Urinary bladder (tissue), 4 donors: ENCODE measurements around the gene MCC. TPM values are rescaled to one million over a fixed set of nuclear protein-coding genes. Genes with fewer than 3 reads are reported as not detected.

Source experiments
- DNase-seq: peaks from one replicate; pipeline ENCODE4 v3.0.0-alpha.2; 2015; ENCODE audit errors: extremely low spot score
- H3K27ac ChIP-seq: one replicate; pipeline ENCODE4 v1.5.1; 2013; ENCODE audit warnings: low read depth, mild to moderate bottlenecking, moderate library complexity
- H3K36me3 ChIP-seq: one replicate; pipeline ENCODE4 v1.6.1; 2013; ENCODE audit warnings: mild to moderate bottlenecking, moderate library complexity; ENCODE audit not compliant: insufficient read depth
- H3K4me1 ChIP-seq: one replicate; pipeline ENCODE4 v1.6.1; 2013; ENCODE audit warnings: mild to moderate bottlenecking, moderate library complexity; ENCODE audit not compliant: insufficient read depth
- H3K4me3 ChIP-seq: one replicate; pipeline ENCODE4 v1.5.1; 2013; ENCODE audit warnings: low read depth, low read length
- WGBS: extraction: QIAGEN DNeasy Blood & Tissue Kit; methylation state at CpG from one replicate; pipeline ENCODE4 v1.1.7; 2013; 5-methylcytosine and 5-hydroxymethylcytosine counted together
- polyA plus RNA-seq: library from polyadenylated mRNA; stranded (reverse); fragments of 200-250 nt; gene quantifications from one replicate; pipeline ENCODE4 v1.2.3, GENCODE V29; 2013
- total RNA-seq: library from RNA; depleted of rRNA; stranded (reverse); fragments of >200 nt; gene quantifications from one replicate; pipeline ENCODE4 v1.2.3, GENCODE V29; 2014
- donor health status: healthy with polysubstance abuse.
- donor health status: healthy.

Gene MCC
- total and polyA plus RNA-seq, 2 donors, result 17.2 to 60.7 TPM

DNA sequence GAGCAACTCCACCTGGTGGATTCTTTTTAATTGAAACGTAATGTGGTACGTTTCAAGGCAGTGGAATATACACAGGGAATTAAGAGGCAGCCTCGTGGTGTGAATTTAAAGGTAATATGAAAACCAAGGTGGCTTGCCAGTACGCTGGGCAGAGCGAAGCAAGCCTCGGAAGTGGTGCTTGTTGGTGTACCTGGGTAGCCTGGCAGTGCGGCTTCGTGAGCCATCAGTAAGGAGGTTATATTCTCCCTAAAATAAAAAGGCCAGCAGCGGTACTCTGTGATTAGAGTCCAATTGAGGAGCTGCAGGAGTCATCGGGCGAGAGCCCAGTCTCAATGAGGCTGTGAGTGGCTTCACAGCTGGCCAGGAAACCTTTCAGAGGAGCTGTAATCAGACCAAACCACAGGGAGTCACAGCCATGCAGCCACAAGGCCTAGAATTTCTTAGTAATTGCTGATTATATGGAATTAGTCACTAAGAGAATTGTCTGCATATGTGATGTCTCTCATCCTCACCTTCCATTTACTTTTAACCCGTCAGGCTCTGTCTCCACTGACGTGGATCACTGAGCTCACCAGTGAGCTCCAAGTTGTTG, 454.0 kb downstream of the MCC start:
- no peaks in the 10 kb centered on the region for H3K4me1 ChIP-seq
- no peak overlapping the region for H3K4me3 ChIP-seq
- no peak overlapping the region for H3K27ac ChIP-seq
- WGBS, result 92% methylated on average over 13 of the region's 13 CpGs
- no peaks in the 10 kb centered on the region for H3K36me3 ChIP-seq
- DNase-seq, result no peak

DNA sequence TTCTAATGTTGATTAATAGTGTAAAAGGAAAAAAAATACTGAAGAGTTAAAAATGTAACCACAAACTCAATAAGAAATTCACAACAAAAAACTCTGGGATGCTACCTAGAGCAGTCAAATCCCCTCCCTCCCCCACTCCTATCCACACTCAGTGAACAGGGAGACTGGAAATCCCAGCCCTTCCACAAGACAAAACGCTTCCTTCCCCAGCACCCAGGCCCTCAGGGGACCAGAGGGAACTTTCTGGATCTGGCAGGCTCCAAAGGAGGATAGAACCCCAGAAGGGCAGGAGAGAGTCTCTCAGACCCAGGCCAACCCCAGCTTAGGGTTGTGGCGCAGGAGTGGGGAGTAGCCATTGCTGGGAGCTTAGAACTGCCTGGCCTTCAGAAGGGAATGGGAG, 456.7 kb downstream of the MCC start:
- no peaks in the 10 kb centered on the region for H3K36me3 ChIP-seq
- 89% methylated on average over 2 of the region's 2 CpGs for WGBS
- no peak overlapping the region for H3K27ac ChIP-seq
- DNase-seq, result no peak
- no peak overlapping the region for H3K4me3 ChIP-seq
- H3K4me1 ChIP-seq, result no peaks in the 10 kb centered on the region

DNA sequence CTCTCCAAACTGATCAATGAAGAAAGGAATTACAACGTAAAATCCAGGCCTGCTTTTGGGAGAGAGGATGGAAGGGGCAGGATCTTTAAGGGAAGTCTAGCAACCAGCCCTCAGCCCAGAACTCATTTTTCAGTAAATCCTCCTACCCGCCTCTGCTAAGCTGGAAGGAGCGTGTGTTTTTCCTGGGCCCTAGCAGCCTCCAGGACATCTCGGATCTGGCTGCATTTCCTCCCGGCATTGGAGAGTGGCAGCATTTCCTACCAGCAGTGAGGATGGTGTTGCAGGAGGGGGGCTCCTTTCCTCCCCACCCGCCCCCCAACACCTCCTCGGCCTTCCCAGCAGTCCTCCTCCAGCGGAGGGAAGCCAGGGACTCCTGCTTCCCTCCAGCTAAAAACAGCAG, 457.1 kb downstream of the MCC start:
- H3K27ac ChIP-seq, result no peak overlapping the region
- WGBS, result 76% methylated on average over 8 of the region's 8 CpGs
- H3K4me1 ChIP-seq, result no peaks in the 10 kb centered on the region
- no peak for DNase-seq
- no peak overlapping the region for H3K4me3 ChIP-seq
- H3K36me3 ChIP-seq, result no peaks in the 10 kb centered on the region

DNA sequence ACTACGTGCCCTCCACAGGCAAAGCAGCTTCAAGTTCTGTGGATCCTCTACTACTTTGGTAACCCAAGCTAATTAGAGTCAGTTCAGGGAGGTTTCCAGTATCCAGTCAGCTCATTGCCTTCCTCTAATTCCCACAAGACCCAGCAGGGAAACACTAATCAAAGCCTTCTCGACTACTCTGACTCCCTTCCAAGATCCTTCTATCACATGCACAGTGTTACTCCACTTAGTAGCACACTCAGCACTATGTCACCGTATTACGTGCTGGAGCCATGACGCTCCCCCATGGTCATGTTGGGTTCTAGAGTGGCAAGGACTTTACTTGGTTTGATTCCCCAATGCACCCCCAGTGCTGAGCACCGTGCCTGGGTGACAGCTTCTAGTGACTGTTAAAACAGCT, 458.6 kb downstream of the MCC start:
- no peak overlapping the region for H3K27ac ChIP-seq
- DNase-seq, result no peak
- no peaks in the 10 kb centered on the region for H3K4me1 ChIP-seq
- H3K4me3 ChIP-seq, result no peak overlapping the region
- no peaks in the 10 kb centered on the region for H3K36me3 ChIP-seq
- WGBS, result 77% methylated on average over 6 of the region's 6 CpGs

DNA sequence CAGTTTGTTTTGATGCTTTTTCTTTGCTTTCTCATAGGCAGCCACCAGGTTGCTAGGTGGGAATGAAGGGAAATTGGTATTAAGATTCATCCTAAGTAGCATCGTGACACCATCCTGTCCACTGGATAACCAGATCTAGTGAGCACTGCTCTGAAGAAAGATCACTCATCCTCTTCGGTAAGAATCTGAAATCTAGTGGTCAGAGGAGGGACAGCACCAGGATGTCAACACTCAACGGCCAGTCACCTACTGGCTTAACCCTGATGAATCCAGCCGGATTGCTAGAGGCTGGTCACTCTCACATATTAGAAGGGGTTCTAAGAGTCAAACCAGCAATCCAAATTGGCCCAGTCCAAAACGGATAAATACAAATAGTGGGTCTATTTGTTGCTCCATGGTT, 460.8 kb downstream of the MCC start:
- Histone ChIP-seq H3K4me3 (no peak overlapping the region), H3K4me1 (no peaks in the 10 kb centered on the region), H3K27ac (no peak overlapping the region), H3K36me3 (no peaks in the 10 kb centered on the region)
- WGBS, result 87% methylated on average over 5 of the region's 5 CpGs
- no peak for DNase-seq

DNA sequence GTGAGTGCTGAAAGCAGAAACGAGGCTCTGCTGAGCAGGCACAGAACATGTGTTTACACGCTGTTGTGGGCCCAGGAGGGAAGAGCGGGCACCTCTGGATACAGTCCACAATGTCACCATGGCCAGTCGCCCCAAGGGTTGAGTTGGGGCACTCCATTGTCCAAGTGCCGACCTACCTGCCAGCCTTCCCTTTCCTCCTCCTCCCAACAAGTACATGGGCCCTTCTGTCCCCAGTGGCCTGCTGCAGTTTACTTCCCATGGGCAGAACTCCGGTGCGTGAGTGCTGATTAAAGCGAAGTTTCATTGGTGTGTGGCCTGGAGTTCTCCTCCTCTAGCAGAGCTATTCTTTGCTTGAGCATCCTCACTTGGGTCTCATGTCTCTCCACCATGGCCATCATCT, 461.2 kb downstream of the MCC start:
- WGBS, result 85% methylated on average over 8 of the region's 8 CpGs
- no peaks in the 10 kb centered on the region for H3K36me3 ChIP-seq
- H3K4me3 ChIP-seq, result no peak overlapping the region
- H3K27ac ChIP-seq, result no peak overlapping the region
- H3K4me1 ChIP-seq, result no peaks in the 10 kb centered on the region
- no peak for DNase-seq

DNA sequence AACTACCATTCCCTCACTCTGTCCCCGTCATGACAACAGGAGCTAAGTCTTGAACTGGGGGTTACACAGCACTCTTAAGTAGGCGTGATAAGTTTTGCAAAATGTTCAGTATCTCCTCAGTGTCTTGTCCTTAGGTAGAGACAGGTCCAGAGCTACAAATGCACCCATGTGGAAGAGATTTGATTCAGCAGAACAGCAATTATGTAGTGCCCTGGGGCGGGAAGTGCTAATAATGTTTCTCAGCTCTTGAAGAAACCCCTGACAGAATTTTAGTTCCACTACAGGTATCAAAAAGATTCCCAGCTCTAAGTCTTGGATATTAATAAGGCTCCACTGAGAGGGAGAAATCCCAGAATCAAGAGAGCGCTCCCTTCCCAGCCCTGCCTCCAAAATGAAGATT, 462.0 kb downstream of the MCC start:
- no peak overlapping the region for H3K4me3 ChIP-seq
- no peak overlapping the region for H3K27ac ChIP-seq
- no peaks in the 10 kb centered on the region for H3K4me1 ChIP-seq
- WGBS, result 94% methylated on average over 4 of the region's 4 CpGs
- DNase-seq, result no peak
- no peaks in the 10 kb centered on the region for H3K36me3 ChIP-seq

DNA sequence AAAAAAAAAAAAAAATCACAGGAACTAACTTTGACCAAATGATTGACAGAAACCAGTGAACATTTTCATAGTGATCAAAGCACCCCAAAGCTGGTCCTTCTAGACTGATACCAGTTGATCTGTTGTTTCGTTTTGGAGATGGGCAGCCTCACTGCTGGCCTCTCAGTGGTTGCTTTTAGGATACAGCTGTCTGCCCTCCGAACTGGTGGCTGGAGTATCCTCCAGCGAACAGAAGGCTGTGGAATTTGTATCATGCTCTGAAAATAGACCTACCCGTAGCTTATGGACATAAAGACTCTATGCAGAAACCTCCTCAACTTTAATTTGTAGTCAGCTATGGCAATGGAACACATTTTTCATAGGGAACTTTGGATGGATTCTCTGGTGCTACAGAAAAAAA, 462.7 kb downstream of the MCC start:
- Histone ChIP-seq H3K36me3 (no peaks in the 10 kb centered on the region), H3K27ac (no peak overlapping the region), H3K4me1 (no peaks in the 10 kb centered on the region), H3K4me3 (no peak overlapping the region)
- no peak for DNase-seq
- 90% methylated on average over 4 of the region's 4 CpGs for WGBS

DNA sequence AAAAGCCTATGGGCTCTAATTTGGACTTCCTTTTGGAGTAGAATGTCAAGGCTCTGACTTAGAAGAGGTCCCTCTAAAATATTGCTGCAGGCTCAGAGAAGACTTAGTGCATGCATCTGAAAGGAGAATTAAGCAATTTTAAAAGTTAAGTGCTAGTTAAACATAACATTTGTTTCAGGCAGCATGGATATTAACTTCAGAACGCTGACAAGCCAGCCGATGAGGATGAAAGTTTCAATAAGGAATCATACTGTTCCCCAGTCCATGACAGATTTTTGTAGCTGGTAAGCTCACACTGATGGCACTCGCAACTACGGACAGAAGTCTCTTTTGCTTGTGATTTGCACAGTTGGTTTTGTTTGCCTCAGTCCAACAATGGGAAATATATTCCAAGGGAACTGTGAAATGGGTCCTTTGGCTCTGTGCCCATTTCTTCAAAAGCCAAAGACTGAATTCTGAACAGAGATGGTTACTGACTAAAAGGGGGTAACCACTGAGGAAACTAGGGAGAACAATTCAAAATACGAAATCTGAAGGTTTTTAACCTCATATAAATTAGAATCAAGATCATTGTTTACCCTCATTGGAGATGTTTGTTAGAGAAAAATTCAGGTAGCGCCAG, 464.1 kb downstream of the MCC start:
- H3K36me3 ChIP-seq, result no peaks in the 10 kb centered on the region
- H3K4me3 ChIP-seq, result no peak overlapping the region
- DNase-seq, result no peak
- H3K27ac ChIP-seq, result no peak overlapping the region
- H3K4me1 ChIP-seq, result no peaks in the 10 kb centered on the region
- WGBS, result 80% methylated on average over 6 of the region's 6 CpGs

DNA sequence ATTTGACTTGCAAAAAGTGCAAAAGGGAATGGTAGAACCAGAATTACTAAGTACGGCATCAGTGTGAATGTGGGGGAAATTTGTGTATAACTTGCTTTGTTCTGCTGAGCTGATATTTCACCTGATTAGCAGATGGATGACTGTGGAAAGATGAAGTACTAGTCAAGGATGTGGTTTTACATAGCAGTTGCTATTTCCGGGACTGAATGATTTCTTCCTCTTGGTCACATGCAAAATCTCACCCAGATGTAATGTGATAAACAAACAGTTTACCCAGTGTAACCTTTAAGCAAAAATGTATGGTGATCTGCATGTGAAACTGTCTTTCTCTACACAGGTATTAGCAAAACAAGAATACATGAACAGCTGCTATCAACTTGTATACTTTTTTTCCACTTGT, 465.6 kb downstream of the MCC start:
- no peak overlapping the region for H3K27ac ChIP-seq

DNA sequence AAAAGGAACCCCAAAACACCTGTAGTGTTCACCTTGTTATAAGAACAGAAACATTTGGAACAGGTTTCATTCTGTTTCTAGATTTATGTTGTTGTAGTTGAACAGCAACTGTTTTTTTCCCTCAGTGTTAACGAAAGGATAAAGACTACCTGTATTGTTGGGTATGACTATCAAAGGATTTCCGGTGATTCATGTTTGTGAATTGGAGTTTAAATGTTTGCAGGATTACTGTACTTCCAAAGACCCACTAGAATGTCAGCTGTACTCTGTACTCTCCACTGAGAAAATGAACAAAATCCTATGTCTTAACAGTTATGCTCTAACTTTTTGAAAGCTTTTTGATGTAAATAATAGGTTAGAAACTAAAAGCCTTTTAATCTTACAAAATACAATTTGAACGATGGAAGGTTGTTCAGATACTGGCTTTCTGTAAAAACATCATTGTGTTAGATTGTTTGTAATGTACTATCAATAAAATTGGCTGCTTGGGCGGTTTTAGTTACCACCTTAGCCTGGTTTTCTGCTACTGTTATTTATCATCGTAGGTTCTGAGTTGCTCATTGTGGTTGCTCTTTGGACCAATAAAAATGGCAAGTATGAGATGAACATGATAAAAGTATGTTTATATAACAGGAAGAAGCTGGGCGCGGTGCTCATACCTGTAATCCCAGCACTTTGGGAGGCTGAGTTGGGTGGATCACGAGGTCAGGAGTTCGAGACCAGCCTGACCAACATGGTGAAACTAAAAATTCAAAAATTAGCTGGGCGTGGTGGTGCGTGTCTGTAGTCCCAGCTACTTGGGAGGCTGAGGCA, 467.6 kb downstream of the MCC start:
- no peak overlapping the region for H3K4me3 ChIP-seq
- WGBS, result 87% methylated on average over 11 of the region's 11 CpGs

More for the DNA sequence above, 465.6 kb downstream of the MCC start:
- no peaks in the 10 kb centered on the region for H3K4me1 ChIP-seq
- no peak overlapping the region for H3K4me3 ChIP-seq
- 55% methylated on average over 2 of the region's 2 CpGs for WGBS
- no peak for DNase-seq
- no peaks in the 10 kb centered on the region for H3K36me3 ChIP-seq

DNA sequence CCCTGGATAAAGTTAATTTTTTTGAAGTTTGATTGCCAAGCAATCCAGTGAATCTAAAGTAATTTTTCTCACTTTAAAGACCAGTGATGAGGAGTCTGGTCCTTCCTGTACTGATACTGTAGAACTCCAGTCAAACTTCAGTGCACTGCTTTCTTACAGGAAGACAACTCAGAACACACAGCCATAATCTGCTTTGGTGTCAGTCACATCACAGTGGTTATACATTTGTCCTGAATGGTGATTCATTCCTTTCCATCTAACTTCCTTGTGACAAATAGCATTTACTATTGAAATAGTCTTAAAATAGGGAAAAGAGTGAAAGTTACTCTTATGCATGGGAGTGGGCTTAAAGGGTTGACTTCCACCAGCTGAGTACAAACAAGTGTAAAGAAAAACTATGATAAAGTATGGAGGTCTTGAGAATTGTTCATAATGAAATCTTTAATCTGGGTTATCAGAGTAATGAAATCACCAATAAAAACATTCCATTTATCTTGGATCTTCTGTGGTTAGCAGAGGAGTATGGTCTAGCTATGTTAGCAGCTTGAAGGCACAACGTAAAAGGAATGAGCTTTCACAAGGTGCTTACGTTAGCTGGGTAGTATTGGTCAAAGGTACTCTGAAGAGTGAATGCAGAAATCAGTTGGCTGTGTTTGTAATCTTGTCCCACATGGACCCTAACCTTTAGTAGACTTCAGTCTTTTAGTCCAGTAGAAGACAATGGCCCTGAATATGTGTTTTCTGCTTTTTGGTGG, 470.2 kb downstream of the MCC start:
- no peak for DNase-seq
- Histone ChIP-seq H3K27ac (no peak overlapping the region), H3K36me3 (no peaks in the 10 kb centered on the region), H3K4me1 (no peaks in the 10 kb centered on the region), H3K4me3 (no peak overlapping the region)
- WGBS, result 79% methylated on average over 2 of the region's 2 CpGs

More for the DNA sequence above, 467.6 kb downstream of the MCC start:
- Histone ChIP-seq H3K36me3 (no peaks in the 10 kb centered on the region), H3K27ac (no peak overlapping the region), H3K4me1 (no peaks in the 10 kb centered on the region)
- no peak for DNase-seq

DNA sequence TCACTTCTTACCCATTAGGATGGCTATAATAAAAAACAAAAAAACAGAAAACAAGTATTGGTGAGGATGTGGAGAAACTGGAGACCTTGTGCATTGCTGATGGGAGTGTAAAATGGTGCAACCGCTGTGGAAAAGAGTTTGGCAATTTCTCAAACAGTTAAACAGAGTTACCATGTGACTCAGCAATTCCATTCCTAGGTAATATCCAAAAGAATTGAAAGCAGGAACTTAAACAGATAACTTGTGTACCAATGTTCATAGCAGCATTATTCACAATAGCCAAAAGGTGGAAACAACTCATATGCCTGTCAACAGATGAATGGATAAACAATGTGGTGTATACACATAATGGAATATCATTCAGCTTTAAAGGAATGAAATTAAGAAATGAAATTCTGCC, 482.8 kb downstream of the MCC start:
- no peaks in the 10 kb centered on the region for H3K4me1 ChIP-seq
- 96% methylated on average over 1 of the region's 1 CpG for WGBS

More for the DNA sequence above, 482.8 kb downstream of the MCC start:
- Histone ChIP-seq H3K27ac (no peak overlapping the region), H3K4me3 (no peak overlapping the region), H3K36me3 (peaks cover 7% of the 10 kb centered on the region)
- no peak for DNase-seq
